PC-9 (cell line): ENCODE data around the gene ATXN7L2.

ENCODE experiments used
- CTCF ChIP-seq: fragments of 200-600 bp; sonication (generic); conservative IDR thresholded peaks from 2 replicates; pipeline ENCODE4 v1.6.1; 2017; ENCODE audit warnings: mixed run types, antibody characterized with exemption, mild to moderate bottlenecking, moderate library complexity
- EZH2 ChIP-seq: fragments of 200-600 bp; sonication (generic); IDR thresholded peaks from 2 replicates; pipeline ENCODE4 v1.8.0; 2017; ENCODE audit warnings: antibody characterized with exemption, low read depth

DNA sequence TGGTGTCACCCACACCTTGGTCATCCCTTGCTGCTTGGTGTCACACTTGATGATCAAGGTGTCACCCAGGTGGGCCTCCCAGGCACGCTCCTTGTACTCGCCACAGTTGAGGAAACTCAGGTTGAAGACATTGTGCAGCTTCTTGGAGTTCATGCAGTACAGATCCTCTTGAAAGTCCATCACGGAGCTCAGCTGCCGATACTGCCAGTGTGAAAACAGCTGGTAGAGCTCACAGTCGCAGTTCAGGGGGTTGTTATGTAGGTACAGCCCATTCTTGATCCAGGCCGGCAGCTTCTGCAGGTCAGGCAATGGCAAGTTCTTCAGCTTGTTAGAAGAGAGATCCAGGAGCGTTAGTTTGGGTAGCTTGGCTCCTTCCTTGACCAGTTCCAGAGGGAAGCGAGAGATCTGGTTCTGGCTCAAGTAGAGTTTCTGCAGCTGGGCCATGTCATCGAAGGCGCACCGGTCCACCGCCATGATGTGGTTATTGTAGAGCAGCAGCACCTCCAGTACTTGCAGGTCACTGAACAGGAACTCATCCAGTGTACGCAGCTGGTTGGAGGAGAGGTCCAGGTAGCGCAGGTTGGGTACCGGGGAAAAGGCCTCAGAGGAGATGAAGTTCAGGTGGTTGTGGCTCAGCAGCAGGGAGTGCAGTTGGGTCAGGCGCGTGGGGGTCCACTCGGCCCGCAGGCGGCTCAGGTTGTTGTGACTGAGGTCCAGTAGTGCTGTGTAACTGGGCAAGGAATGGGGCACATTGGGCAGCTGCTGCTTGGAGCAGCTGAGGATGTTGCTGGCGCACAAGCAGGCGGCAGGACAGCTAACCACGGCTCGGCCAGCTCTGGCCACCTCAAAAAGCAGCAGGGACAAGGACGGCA is 24.5 kb downstream of the ATXN7L2 start:
- TF ChIP-seq CTCF (no peak), EZH2 (no peak)
